B cell (primary cell): ENCODE measurements around the gene SPTBN1.

ENCODE experiments used
- EZH2 ChIP-seq: IDR thresholded peaks from 2 replicates; pipeline ENCODE4 v1.6.1; 2012; ENCODE audit warnings: borderline replicate concordance, low read depth, mild to moderate bottlenecking, moderate library complexity, low read length; ENCODE audit not compliant: insufficient read depth, poor library complexity, severe bottlenecking
- TF ChIP-seq, protein P1 (sequence below): fragments of 200-600 bp; IDR thresholded peaks from one replicate; pipeline ENCODE4 v1.8.0; 2022; ENCODE audit warnings: antibody characterized with exemption, mild to moderate bottlenecking

DNA sequence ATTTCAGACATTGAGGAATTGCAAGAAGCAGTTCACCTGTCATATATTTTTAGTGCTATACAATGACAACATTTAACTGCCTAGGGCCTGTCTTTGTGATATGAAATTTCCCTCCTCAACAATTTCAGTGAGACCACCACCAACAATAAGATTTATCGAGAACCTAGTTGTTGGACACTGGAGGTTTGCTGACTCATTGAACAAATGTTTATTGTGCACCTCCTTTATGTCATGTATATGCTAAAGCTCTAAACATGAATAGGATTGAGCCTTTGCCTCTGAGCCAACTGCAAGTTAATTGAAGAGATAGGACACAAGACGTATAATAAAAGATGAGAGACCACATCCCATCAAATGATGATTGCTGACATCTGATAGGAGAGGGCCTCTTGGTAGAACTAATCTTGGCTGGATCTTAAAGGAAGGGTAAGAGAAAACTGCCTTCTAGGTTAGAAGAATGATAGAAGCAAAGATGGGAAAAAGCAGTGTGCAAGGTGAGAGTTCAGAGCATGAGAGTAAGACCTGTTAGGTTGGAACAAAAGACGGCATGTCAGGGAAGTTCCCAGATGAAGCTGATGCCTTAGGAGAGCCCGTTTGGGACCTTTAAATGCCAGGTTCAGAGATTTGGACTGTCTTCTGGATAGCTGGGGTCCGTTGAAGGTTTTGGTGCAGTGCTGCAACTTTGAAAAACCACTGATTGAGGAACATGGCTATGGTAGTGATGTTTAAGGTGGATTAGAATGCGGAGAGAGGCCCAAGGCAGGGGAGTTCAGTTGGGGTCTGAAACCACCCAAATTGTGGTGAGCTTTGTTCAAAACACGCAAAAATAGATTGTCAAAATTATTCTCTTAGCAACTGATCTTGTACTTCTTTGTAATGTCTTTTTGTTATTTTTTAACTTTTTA lies 134.3 kb downstream of the SPTBN1 start:
- no peak for TF ChIP-seq EZH2
- TF ChIP-seq, protein P1, sequence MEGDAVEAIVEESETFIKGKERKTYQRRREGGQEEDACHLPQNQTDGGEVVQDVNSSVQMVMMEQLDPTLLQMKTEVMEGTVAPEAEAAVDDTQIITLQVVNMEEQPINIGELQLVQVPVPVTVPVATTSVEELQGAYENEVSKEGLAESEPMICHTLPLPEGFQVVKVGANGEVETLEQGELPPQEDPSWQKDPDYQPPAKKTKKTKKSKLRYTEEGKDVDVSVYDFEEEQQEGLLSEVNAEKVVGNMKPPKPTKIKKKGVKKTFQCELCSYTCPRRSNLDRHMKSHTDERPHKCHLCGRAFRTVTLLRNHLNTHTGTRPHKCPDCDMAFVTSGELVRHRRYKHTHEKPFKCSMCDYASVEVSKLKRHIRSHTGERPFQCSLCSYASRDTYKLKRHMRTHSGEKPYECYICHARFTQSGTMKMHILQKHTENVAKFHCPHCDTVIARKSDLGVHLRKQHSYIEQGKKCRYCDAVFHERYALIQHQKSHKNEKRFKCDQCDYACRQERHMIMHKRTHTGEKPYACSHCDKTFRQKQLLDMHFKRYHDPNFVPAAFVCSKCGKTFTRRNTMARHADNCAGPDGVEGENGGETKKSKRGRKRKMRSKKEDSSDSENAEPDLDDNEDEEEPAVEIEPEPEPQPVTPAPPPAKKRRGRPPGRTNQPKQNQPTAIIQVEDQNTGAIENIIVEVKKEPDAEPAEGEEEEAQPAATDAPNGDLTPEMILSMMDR, result no peak
